Sigmoid colon (tissue), 7 donors: Measurements from ENCODE around the gene TGM3. TPM values are rescaled to one million over a fixed set of nuclear protein-coding genes. Genes with fewer than 3 reads are reported as not detected.

ENCODE experiments used
- DNase-seq: peaks from one replicate; pipeline ENCODE4 v3.0.0-alpha.2; 2019
- H3K27ac ChIP-seq, 4 donors: fragments of 200-600 bp; sonication (generic); one replicate each; pipeline ENCODE4 v1.5.1; 2016 to 2019; ENCODE audit warnings: mild to moderate bottlenecking in 1 of 4
- H3K27me3 ChIP-seq, 3 donors: fragments of 200-600 bp; sonication (generic); one replicate each; pipeline ENCODE4 v1.5.1; 2019; ENCODE audit warnings: mild to moderate bottlenecking in 1 of 3
- H3K36me3 ChIP-seq, 4 donors: fragments of 200-600 bp; sonication (generic); one replicate each; pipeline ENCODE4 v1.5.1; 2016 to 2019
- H3K4me1 ChIP-seq, 4 donors: fragments of 200-600 bp; sonication (generic); one replicate each; pipeline ENCODE4 v1.5.1; 2017 to 2019
- H3K4me3 ChIP-seq, 4 donors: fragments of 200-600 bp; sonication (generic); one replicate each; pipeline ENCODE4 v1.5.1; 2017 to 2019; ENCODE audit warnings: mild to moderate bottlenecking in 2 of 4, moderate library complexity in 1 of 4
- H3K9me3 ChIP-seq, 4 donors: fragments of 200-600 bp in 3 of 4; sonication (generic) in 3 of 4; one replicate each; pipeline versions ENCODE4 v1.5.1 to v1.6.1; 2013 to 2019
- EP300 ChIP-seq, 4 donors: sonication (generic); formaldehyde crosslinking; IDR thresholded peaks; one replicate each; pipeline ENCODE4 v1.6.1; 2017; ENCODE audit warnings: antibody characterized with exemption in 4 of 4
- POLR2A ChIP-seq, 2 donors: fragments of 450-650 bp; IDR thresholded peaks; one replicate each; pipeline ENCODE4 v1.6.1; 2016; ENCODE audit warnings: antibody characterized with exemption in 2 of 2, mild to moderate bottlenecking in 2 of 2, moderate library complexity in 2 of 2
- POLR2AphosphoS5 ChIP-seq, 4 donors: sonication (generic); formaldehyde crosslinking; IDR thresholded peaks; one replicate each; pipeline ENCODE4 v1.6.1; 2017; ENCODE audit warnings: antibody characterized with exemption in 4 of 4
- WGBS, 2 donors: extraction: QIAGEN DNeasy Blood & Tissue Kit; methylation state at CpG; one replicate each; pipeline ENCODE4 v1.1.7; 2013; 5-methylcytosine and 5-hydroxymethylcytosine counted together
- intact Hi-C: fragments of 100-400 bp; cut with DNase I; formaldehyde crosslinking; loops from one replicate; pipeline ENCODE4 v1.15.1; 2023
- polyA plus RNA-seq, 3 donors: library from polyadenylated mRNA; stranded (reverse); fragments of 200-250 nt; gene quantifications; one replicate each; pipeline ENCODE4 v1.2.3, GENCODE V29; 2013
- total RNA-seq, 4 donors: library from RNA; depleted of rRNA; stranded (reverse); fragments of >200 nt; gene quantifications; one replicate each; pipeline ENCODE4 v1.1.0, GENCODE V29; 2016
- TF ChIP-seq, protein P1 (sequence below), 4 experiments: fragments of 450-650 bp in 3 of 4; fragments of 200-600 bp in 1 of 4; IDR thresholded peaks; one replicate each; pipeline ENCODE4 v1.5.1; 2016 to 2019; ENCODE audit warnings: antibody characterized with exemption in 4 of 4, mild to moderate bottlenecking in 3 of 4, moderate library complexity in 2 of 4
- donor health status: healthy with polysubstance abuse.
- donor health status: Bipolar disorder and iron deficiency.
- donor health status: healthy.

Gene TGM3
- total and polyA plus RNA-seq, 7 donors: 0.23 to 3.0 (median 0.42) TPM; not detected in 4

DNA sequence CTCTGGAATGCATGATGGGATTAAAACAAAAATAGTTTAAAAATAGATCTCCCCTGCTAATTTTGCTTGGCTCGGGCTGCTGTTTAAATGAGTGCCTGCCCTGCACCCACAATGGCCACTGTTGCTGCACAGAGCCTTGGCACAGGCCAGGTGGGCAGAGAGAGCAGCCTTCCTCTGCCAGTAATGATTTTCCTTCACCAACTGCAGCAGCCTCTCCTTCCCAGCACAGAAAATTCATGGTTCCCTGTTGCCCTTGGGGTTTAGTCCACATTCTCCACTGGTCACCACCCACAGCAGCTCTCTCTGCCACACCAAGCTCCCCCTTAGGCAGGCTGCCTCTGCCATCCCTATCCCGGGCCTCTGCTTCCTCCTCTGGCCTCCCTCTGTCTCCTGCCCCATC is 30.2 kb downstream of the TGM3 start:
- H3K27me3 ChIP-seq: no peaks in the 10 kb centered on the region
- DNase-seq: no peak
- TF ChIP-seq POLR2AphosphoS5 (IDR thresholded peaks at IDR 0.05): no peak
- no peak for TF ChIP-seq EP300 (IDR thresholded peaks at IDR 0.05)
- TF ChIP-seq, protein P1, sequence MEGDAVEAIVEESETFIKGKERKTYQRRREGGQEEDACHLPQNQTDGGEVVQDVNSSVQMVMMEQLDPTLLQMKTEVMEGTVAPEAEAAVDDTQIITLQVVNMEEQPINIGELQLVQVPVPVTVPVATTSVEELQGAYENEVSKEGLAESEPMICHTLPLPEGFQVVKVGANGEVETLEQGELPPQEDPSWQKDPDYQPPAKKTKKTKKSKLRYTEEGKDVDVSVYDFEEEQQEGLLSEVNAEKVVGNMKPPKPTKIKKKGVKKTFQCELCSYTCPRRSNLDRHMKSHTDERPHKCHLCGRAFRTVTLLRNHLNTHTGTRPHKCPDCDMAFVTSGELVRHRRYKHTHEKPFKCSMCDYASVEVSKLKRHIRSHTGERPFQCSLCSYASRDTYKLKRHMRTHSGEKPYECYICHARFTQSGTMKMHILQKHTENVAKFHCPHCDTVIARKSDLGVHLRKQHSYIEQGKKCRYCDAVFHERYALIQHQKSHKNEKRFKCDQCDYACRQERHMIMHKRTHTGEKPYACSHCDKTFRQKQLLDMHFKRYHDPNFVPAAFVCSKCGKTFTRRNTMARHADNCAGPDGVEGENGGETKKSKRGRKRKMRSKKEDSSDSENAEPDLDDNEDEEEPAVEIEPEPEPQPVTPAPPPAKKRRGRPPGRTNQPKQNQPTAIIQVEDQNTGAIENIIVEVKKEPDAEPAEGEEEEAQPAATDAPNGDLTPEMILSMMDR (IDR thresholded peaks at IDR 0.05): no peak
- TF ChIP-seq POLR2A (IDR thresholded peaks at IDR 0.05): no peak
- H3K9me3 ChIP-seq: no peaks in the 10 kb centered on the region
- intact Hi-C loops: no loop called here
- 32 to 48% methylated on average over 2 of the region's 2 CpGs for WGBS, 2 donors
- no peak overlapping the region for H3K27ac ChIP-seq
- H3K4me1 ChIP-seq: no peaks in the 10 kb centered on the region
- H3K4me3 ChIP-seq: no peak overlapping the region
- H3K36me3 ChIP-seq: no peaks in the 10 kb centered on the region

DNA sequence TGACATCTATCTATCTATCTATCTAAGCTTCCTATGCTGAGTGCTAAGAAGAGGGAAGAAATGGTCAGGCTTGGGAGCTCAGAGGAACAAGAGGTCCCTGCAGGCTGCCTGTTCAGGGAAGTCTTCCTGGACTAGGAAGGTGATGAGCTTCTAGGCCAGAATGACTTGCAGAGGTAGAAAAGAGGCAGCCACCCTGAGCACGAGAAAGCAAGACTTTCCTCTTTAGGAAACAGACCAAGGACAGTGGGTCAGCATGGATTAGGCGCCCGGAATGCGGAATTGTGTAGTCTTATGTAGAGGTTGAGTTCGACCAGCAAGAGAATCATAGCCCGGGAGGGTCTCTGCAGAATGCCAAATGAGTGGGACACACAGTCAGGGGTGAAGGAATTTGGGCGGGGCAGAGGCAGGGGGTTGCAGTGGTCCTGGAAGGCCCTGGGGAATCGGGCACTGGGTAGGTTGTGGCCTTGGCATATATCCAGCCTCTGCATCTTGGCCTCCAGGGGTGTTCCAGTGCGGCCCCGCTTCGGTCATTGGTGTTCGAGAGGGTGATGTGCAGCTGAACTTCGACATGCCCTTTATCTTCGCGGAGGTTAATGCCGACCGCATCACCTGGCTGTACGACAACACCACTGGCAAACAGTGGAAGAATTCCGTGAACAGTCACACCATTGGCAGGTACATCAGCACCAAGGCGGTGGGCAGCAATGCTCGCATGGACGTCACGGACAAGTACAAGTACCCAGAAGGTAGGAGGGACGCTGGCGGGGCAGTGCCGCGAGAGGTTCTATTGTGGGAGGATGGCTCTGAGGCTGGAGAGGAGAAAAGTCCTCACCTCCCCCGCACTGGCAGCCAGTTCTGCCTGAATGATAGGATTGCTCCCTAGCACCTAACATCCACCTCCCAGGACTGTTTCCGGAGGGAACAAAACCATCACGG is 32.1 kb downstream of the TGM3 start:
- H3K9me3 ChIP-seq: no peaks in the 10 kb centered on the region
- H3K4me1 ChIP-seq: no peaks in the 10 kb centered on the region
- H3K27me3 ChIP-seq: no peaks in the 10 kb centered on the region
- WGBS, 2 donors: 94 to 95% methylated on average over 30 of the region's 30 CpGs
- H3K4me3 ChIP-seq: no peak overlapping the region
- intact Hi-C loops: no loop called here
- DNase-seq: no peak
- no peaks in the 10 kb centered on the region for H3K36me3 ChIP-seq
- TF ChIP-seq POLR2AphosphoS5 (IDR thresholded peaks at IDR 0.05): no peak
- H3K27ac ChIP-seq: no peak overlapping the region

DNA sequence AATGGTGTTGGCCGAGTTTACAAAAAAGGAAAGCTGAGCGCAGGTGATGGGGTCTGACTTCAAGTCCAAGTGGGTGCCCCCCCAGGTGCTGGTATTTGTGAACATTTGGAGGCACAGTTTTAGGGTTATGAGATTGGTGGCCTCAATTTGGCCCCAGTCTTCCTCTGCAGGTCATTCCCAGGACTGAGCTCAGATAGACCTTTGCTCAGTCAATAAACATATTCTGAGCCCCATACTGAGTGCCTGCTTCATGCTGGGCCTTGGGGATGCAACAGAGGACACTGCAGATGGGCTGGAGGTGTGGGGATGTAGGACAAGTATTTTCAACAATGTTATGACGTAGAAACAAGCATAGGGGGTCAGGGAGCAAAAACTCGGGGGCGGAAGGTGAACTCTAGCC is 33.5 kb downstream of the TGM3 start:
- H3K4me1 ChIP-seq: no peaks in the 10 kb centered on the region
- intact Hi-C loops: no loop called here
- no peaks in the 10 kb centered on the region for H3K36me3 ChIP-seq
- DNase-seq: no peak
- no peak overlapping the region for H3K27ac ChIP-seq
- no peaks in the 10 kb centered on the region for H3K27me3 ChIP-seq
- no peak overlapping the region for H3K4me3 ChIP-seq
- TF ChIP-seq POLR2AphosphoS5 (IDR thresholded peaks at IDR 0.05) (no peak), EP300 (IDR thresholded peaks at IDR 0.05) (no peak), POLR2A (IDR thresholded peaks at IDR 0.05) (no peak)
- TF ChIP-seq, protein P1 (IDR thresholded peaks at IDR 0.05): no peak
- no peaks in the 10 kb centered on the region for H3K9me3 ChIP-seq
- WGBS, 2 donors: 86% methylated on average over 5 of the region's 5 CpGs

DNA sequence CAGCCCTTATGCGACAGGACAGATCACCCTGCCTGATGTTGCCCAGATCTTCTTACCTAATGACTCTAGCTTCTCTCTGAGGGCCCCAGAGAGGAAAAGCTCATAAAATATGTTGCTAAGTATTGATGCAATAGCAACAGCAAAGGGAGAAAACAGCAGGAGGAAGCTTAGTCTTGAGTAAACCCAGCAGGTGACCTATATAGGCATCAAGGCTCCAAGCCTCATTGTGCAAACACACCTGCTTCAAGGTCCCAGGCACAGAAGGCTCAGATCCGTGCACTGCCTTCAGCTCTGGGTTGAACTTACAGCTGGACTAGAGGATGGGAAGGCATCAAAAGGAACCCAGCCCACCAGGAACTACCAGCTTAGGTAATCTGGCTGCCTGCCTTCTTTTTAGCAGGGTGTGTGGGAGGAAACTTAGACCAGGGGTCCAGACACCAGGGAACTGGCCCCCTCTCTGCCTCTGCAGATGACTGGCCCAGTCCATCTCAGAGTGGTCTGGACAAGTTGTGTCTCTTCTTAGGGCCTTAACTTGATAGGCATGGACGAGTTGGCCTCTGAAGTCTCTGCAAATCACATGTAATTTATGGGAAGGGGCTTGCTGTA is 34.4 kb downstream of the TGM3 start:
- no peak for DNase-seq
- Histone ChIP-seq H3K9me3 (no peaks in the 10 kb centered on the region), H3K4me1 (no peaks in the 10 kb centered on the region), H3K36me3 (no peaks in the 10 kb centered on the region), H3K27ac (no peak overlapping the region), H3K4me3 (no peak overlapping the region), H3K27me3 (no peaks in the 10 kb centered on the region)
- no peak for TF ChIP-seq EP300 (IDR thresholded peaks at IDR 0.05)
- no peak for TF ChIP-seq POLR2AphosphoS5 (IDR thresholded peaks at IDR 0.05)
- TF ChIP-seq, protein P1 (IDR thresholded peaks at IDR 0.05): no peak
- no peak for TF ChIP-seq POLR2A (IDR thresholded peaks at IDR 0.05)
- intact Hi-C loops: no loop called here
- WGBS, 2 donors: 15 to 47% methylated on average over 3 of the region's 3 CpGs

DNA sequence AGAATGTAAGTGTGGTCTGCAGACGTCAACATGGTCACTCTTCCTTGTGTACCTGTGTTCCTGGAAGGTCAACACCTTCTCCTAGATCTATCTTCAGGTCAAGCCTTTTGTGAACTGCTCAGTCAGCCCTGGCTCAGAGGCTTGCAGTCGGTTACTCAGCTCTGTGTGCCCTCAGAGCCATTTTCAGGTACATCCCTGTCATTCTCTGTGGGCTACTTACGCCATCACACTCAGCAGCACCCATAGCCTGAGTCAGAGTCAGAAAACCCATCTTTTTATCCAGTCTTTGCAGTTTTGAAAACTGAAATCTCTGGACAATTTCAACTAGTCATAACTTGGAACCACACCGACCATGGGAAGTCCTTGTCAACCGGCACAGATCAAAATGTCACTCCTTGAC is 35.3 kb downstream of the TGM3 start:
- Histone ChIP-seq H3K27ac (no peak overlapping the region), H3K9me3 (no peaks in the 10 kb centered on the region), H3K4me3 (no peak overlapping the region), H3K27me3 (no peaks in the 10 kb centered on the region), H3K4me1 (no peaks in the 10 kb centered on the region), H3K36me3 (no peaks in the 10 kb centered on the region)
- intact Hi-C loops: no loop called here
- TF ChIP-seq, protein P1 (IDR thresholded peaks at IDR 0.05): no peak
- TF ChIP-seq POLR2AphosphoS5 (IDR thresholded peaks at IDR 0.05) (no peak), POLR2A (IDR thresholded peaks at IDR 0.05) (no peak), EP300 (IDR thresholded peaks at IDR 0.05) (no peak)
- DNase-seq: no peak
- 91 to 92% methylated on average over 5 of the region's 5 CpGs for WGBS, 2 donors
